Stomach (tissue), 4 donors: Measurements from ENCODE around the gene VPS41.

ENCODE experiments used
- EP300 ChIP-seq: sonication (generic); formaldehyde crosslinking; IDR thresholded peaks from one replicate; pipeline ENCODE4 v1.6.1; 2017; ENCODE audit warnings: antibody characterized with exemption
- POLR2A ChIP-seq, 4 donors: fragments of 450-650 bp; IDR thresholded peaks; one replicate each; pipeline ENCODE4 v1.6.1; 2016; ENCODE audit warnings: antibody characterized with exemption in 4 of 4, control low read depth in 2 of 4, mild to moderate bottlenecking in 1 of 4, moderate library complexity in 1 of 4
- POLR2AphosphoS5 ChIP-seq, 3 donors: sonication (generic); formaldehyde crosslinking; IDR thresholded peaks; one replicate each; pipeline ENCODE4 v1.6.1; 2016; ENCODE audit warnings: antibody characterized with exemption in 3 of 3
- TF ChIP-seq, protein P1 (sequence below), 7 experiments: fragments of 450-650 bp in 4 of 7; fragments of 200-600 bp in 3 of 7; sonication (generic) in 3 of 7; IDR thresholded peaks; one replicate each; pipeline ENCODE4 v1.5.1; 2016 to 2019; ENCODE audit warnings: antibody characterized with exemption in 7 of 7, control low read depth in 2 of 7, mild to moderate bottlenecking in 1 of 7

DNA sequence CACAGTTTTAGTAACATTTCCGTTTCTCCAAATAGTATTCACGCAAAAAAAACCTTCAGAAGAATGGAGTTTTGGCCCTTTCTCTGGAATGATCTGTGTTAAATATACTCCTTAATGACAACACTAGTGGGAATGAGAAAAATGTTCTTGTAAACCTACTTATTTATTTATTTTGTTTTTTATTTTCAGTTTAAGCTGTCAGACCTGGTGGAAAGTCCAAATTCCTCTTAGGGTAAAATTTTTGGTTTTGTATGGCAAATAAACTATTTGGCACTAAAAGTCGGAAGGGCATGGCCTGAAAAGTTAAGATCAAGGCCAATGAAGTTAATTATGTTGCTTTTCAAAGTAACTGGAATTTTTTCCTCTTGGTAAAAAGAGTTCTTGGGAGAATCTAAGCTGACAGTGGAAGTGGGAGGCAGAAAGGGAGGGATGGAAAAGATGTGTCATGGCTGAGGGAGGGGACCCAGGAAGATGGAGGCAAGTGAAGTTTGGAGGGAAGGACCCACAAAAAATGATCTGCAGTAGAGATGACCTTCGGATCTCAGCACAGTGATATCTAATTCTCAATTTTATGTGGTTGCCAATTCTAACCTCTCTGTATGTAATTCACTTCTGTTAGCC is 33.5 kb upstream of the VPS41 start:
- TF ChIP-seq, protein P1, sequence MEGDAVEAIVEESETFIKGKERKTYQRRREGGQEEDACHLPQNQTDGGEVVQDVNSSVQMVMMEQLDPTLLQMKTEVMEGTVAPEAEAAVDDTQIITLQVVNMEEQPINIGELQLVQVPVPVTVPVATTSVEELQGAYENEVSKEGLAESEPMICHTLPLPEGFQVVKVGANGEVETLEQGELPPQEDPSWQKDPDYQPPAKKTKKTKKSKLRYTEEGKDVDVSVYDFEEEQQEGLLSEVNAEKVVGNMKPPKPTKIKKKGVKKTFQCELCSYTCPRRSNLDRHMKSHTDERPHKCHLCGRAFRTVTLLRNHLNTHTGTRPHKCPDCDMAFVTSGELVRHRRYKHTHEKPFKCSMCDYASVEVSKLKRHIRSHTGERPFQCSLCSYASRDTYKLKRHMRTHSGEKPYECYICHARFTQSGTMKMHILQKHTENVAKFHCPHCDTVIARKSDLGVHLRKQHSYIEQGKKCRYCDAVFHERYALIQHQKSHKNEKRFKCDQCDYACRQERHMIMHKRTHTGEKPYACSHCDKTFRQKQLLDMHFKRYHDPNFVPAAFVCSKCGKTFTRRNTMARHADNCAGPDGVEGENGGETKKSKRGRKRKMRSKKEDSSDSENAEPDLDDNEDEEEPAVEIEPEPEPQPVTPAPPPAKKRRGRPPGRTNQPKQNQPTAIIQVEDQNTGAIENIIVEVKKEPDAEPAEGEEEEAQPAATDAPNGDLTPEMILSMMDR (IDR thresholded peaks at IDR 0.05) = no peak
- TF ChIP-seq POLR2AphosphoS5 (IDR thresholded peaks at IDR 0.05) (no peak), POLR2A (IDR thresholded peaks at IDR 0.05) (no peak), EP300 (no peak)
